Activated CD4-positive, CD25-positive, alpha-beta regulatory T cell treated with anti-CD3 and anti-CD28 coated beads, Interleukin-2, amount 50 U/mL, for 72 hours (primary cell): Measurements from ENCODE around the gene HACD2.

ENCODE experiments used
- DNase-seq: peaks from one replicate; pipeline ENCODE4 v3.0.0; 2021

HACD2 gene

GRCh38 chr3:123568875-123569274 lies 16.0 kb downstream of the HACD2 start:
- DNase-seq = no peak

GRCh38 chr3:123568034-123568433 lies 16.8 kb downstream of the HACD2 start:
- no peak for DNase-seq

GRCh38 chr3:123564056-123564455 lies 20.8 kb downstream of the HACD2 start:
- no peak for DNase-seq

GRCh38 chr3:123562547-123562946 lies 22.3 kb downstream of the HACD2 start:
- no peak for DNase-seq

- no peak for DNase-seq
Measured at GRCh38 chr3:123561188-123561587, 23.7 kb downstream of the HACD2 start.

GRCh38 chr3:123559040-123559861 lies 25.6 kb downstream of the HACD2 start:
- DNase-seq = no peak

- no peak for DNase-seq
Measured at GRCh38 chr3:123553536-123553935, 31.3 kb downstream of the HACD2 start.

- no peak for DNase-seq
Measured at GRCh38 chr3:123552768-123553167, 32.1 kb downstream of the HACD2 start.

GRCh38 chr3:123552095-123552714 lies 32.6 kb downstream of the HACD2 start:
- DNase-seq = no peak

- DNase-seq = no peak
Measured at GRCh38 chr3:123547881-123548519, 36.9 kb downstream of the HACD2 start.

- no peak for DNase-seq
Measured at GRCh38 chr3:123546133-123546755, 38.6 kb downstream of the HACD2 start.

GRCh38 chr3:123543950-123544349 lies 40.9 kb downstream of the HACD2 start:
- DNase-seq = no peak

GRCh38 chr3:123540285-123540684 lies 44.6 kb downstream of the HACD2 start:
- no peak for DNase-seq

- DNase-seq = no peak
Measured at GRCh38 chr3:123536153-123536895, 48.5 kb downstream of the HACD2 start.

- no peak for DNase-seq
Measured at GRCh38 chr3:123535580-123535979, 49.3 kb downstream of the HACD2 start.

GRCh38 chr3:123534264-123534663 lies 50.6 kb downstream of the HACD2 start:
- no peak for DNase-seq

GRCh38 chr3:123533554-123534159 lies 51.2 kb downstream of the HACD2 start:
- DNase-seq = no peak

- no peak for DNase-seq
Measured at GRCh38 chr3:123528130-123528529, 56.7 kb downstream of the HACD2 start.

- no peak for DNase-seq
Measured at GRCh38 chr3:123527046-123527445, 57.8 kb downstream of the HACD2 start.

- DNase-seq = no peak
Measured at GRCh38 chr3:123526474-123526873, 58.4 kb downstream of the HACD2 start.

- DNase-seq = no peak
Measured at GRCh38 chr3:123525433-123525832, 59.4 kb downstream of the HACD2 start.

- DNase-seq = no peak
Measured at GRCh38 chr3:123524981-123525380, 59.9 kb downstream of the HACD2 start.
